ENCODE data around the gene MTHFSD.

Gene MTHFSD

DNA sequence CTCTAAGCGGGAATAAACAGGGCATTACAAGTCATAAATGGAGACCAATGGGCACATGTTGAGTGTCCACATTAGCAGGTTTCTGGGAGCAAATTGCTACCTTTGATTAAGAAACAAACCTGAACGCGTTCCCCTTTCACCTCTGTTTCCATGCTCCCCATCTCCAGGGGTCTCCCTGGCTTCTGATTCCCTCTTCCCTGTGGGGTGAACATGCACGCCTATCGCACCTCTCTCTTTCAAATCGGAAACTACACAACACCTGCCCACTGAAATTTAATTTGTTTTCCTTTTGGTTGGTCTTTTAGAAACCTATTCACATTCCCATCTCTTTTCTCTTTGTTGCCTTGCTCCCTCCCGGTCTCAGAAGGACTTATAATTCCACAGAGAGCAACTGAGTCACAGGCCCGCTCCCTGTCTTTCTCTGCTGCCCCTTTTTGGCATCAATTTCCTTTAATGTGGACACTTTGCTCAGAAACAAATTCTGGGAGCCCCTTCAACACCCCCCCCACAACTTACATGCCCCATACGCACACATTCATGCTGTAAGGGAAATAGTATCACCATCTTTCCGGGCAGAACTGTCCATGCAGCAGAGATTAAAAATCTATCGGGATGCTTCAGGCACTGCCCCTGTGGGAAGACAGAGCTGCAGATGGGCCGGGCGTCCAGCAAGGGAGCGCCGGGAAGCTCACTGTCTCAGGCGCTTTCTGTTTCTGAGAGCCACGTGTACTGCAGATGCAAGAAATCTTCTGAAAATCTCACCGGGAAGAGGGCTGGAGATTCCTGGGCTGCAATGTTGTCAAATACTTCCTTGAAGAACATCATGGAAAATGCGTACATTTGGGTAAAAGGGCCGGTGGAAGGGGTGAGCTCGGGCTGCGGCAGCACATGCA lies 51.9 kb downstream of the MTHFSD start:
- no peak for DNase-seq (ENCODE audit: low spot score)

GRCh38 chr16:86501989-86502855 lies 52.8 kb downstream of the MTHFSD start:
- no peak for DNase-seq (ENCODE audit: low spot score)

DNA sequence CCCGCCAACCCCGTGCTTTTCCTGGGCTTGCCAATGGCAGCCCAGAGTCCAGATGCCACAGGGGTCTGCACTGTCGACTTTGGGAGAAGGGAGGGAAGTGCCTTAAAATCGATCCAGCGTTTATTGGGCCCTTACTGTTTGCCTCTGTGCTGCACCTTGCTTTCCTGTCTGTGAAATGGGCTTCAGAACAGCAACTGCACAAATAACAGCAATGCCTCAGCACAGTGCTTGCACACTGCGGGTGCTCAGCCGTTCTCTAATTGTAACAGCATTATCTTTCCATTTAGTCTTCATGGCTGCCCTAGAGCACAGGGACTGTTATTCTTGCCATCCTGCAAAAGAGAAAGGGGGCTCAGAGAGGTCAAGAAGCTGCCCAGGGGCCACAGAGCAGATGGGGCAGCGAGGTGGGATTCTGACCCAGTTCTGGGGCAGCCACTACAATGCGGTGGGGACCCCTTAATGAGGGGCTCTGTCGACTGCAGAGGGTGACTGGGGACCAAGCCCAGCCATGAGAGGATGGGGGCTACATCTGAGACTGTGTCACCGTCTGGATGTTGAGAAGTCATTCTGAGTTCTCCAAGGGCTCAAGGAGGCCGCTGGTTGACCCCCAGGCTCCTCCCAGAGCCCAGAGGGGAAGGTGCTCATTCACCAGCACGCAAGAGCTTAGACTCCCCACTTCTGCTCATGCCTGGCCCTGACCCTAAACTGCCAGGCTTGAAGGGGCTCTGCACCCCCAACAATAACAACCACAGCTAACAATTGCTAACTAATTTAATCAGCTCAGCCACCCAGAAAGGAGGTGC lies 54.1 kb downstream of the MTHFSD start:
- no peak for DNase-seq (ENCODE audit: low spot score)

DNA sequence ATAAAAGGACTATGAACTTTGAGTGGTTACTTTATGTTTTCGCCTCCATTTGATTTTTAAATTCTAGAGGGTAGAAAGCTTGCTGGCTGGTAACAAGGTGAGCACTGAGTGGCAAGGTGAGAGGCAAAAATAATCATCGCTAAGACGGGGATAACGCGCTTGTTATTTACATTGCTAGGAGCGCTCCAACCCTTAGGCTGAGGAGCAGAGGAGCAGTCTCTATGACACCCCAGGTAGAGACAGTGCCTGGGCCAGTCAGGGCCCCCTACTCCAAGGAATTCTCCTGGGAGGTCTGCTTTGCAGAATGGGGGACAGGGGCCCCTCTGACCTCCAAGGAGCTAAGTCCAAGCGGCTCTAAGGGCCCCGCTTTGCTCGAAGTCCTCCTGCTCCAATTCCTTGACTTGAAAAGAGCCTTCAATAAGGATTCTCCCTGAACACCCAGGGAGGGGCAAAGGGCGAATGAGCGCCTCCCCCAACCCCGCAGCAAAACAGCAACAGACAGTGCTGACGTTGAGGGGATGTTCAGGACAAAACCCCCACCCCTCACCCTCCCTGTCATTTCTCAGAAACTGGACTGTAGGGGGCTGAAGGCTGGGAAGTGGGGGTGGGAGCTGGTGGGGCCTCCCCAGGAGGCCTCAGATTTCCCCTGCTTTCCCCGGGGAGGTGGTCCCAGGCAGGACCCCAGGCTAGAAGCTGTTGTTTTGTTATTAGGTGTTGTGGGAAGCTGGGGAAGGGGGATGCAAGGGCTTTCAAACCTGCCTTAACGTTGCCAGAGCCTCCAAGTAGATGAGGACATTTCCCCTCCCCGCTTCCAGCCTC lies 54.9 kb downstream of the MTHFSD start:
- no peak for DNase-seq (ENCODE audit: low spot score)

GRCh38 chr16:86499440-86499786 lies 55.6 kb downstream of the MTHFSD start:
- no peak for DNase-seq (ENCODE audit: low spot score)

DNA sequence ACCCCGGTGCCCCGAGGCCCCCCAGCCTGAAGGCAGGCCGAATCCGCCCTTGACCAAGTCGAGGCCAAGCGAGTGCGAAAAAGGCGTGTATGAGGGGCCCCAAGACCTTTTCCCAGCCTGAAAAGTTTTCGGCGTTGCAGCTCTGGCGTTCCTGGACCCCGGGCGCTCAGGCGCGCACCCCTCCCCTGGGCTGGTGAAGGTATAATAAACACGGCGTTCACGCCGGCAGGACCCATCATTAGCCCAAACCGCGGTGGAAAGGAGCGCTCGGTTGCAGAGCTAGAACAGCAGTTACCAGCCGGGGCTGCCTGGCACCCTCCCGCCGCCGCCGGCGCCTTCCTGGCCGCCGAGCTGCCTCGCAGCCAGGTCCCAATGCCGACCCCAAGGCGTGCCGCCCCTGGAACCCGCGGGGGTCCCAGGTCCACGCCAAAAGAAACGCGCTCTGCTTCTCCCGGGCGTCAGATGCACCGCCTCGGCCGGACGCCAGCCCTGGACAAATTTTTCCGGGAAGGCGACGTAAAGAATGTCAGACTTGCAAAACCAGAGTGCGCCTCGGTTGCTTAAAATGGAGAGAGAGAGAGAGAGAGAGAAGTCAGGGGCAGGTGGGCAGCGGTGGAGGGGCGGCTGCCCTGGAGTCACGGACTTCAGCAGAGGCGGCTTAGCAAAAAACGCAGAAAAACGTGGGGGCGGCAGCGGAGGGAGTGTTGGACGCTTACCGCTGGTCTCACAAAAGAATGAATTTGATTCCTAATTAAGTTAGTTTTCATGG lies 56.2 kb downstream of the MTHFSD start:
- DNase-seq (ENCODE audit: low spot score): no peak

- DNase-seq (ENCODE audit: low spot score): no peak
These were observed 56.8 kb downstream of the MTHFSD start for GRCh38 chr16:86498155-86498670.

GRCh38 chr16:86497551-86498021 lies 57.4 kb downstream of the MTHFSD start:
- no peak for DNase-seq (ENCODE audit: low spot score)

DNA sequence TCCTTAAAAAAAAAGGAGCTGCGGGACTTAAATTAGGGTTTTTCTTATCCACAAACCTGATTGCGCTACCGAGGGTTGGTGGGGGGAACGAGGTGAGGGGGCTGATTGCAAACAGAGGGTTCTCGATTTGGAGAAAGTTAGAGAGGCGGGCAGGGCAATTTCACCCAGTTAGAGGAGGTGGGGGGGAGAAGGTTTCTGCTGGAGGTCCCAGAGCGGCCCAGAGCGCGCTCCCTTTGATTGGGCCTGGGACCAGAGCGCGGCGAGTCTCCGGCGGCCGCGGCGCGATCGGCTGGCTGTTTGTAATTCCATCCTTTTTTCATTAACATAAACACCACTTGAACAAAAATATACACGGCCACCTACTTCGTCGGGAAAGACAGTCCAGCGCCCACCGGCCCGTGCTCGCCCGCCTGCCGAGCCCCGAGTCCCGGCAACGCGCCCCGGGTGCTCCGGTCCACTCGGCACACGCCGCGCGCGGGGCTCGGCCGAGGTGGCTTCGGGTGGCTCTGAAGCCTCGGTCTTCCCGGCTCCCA lies 58.0 kb downstream of the MTHFSD start:
- no peak for DNase-seq (ENCODE audit: low spot score)

DNA sequence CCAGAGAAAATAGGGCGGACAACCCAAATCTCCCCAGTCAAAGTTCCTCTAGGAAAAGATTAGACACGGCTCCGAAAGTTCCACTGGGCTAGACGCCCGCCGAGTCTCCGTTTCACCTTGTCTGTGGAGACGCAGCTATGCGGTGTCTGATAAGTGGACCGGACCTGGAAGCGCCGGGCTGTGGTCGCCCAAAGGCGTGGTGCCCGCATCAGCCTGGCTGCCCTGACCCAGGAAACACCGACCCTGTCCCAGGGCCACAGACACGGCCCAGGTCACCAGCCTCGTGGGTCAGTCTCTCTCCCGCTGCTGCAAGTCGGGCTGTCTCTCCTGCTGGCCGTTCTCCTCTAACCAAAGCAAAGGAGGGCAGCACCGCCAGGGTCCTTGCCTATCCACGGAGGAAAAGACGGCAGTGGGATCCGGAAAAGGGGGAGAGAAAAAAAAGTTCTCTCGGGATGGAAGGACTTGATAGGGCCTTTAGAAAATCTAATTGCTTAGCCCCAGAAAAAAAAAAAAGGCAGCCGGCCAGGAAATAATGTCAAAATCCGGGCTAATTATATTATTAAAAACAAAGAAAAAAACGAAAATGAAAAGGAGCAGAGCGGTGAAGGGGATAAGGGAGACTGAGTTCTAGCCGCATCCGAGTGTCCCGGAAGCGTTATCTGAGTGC lies 58.6 kb downstream of the MTHFSD start:
- DNase-seq (ENCODE audit: low spot score): no peak

GRCh38 chr16:86495756-86496261 lies 59.2 kb downstream of the MTHFSD start:
- DNase-seq (ENCODE audit: low spot score): no peak

DNA sequence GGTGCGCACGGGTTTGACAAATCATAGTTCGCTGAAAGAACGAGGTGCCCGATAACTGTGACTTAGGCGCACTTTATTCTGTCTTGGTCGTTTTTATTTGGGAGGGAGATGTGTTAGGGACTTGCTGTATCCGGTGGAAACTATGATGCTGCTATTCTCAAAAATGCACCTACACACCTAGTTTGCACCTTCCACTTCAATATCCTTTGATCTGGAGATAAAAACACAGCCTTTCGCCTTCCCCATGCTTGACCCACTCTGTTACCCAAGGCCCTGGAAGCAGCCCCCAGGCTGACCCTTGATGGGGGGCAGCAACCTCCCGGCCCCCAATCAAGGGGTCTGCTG lies 59.7 kb downstream of the MTHFSD start:
- no peak for DNase-seq (ENCODE audit: low spot score)

DNA sequence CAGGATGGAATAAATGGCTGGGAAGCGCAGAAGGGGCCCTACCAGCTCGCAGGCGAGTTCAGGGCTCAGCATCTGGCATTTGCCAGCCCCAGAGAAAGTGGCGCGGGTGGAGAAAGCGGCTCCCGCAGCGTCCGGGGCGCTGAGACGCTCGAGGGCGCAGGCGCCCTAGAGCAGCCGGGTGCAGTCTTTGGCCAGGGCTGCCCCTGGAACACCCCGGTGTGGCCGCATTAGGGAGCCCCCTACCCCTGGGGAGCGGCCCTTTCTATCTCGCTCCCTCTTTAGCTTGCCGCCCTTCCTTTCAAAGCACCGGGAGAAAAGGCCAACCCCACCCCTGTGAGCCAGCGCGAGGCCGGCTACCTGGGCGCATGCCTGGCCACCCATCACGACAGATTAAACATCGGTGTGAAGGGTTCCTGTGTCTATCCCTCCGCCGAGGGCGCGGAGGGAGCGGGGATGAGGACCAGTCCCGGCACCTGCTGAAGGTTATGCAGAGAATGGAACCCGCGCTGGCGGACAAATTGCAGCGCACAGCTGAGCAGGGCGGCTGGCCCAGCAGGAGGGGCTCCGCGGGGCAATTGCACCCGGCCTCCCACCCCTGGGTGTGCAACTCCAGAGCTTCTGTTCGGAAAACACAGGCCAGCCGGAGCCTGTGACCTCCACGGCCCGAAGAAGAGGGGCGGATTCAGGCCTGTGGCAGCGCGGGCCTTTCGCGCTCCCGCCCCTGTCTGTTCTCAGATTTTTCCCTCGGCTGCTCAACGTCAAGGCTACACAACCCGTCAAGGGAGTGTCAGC lies 60.3 kb downstream of the MTHFSD start:
- DNase-seq (ENCODE audit: low spot score): no peak

DNA sequence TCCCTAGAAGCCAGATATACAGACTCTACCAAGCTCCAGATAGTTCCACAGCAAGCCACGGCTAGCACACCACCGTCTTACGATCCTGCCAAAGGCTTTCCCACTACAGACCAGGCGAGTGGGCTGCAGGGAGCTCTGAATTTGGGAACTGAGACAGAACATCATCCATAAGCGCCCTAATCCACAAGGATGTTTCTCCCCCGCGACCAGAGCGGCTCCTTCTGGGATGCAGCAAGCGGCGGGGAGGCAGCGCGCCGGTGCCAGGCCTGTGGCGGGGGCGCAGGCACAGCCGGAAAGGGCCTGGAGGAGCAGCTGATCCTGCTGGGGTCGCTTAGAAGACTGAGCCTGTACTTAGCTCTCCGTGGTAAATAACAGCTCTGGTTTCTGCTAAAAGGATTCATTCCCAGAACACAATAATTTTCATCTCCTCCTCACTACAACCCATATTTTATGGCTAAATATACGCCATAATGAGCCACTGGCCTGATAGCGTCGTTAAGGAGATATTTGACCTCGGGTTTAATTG lies 60.9 kb downstream of the MTHFSD start:
- DNase-seq (ENCODE audit: low spot score): no peak

DNA sequence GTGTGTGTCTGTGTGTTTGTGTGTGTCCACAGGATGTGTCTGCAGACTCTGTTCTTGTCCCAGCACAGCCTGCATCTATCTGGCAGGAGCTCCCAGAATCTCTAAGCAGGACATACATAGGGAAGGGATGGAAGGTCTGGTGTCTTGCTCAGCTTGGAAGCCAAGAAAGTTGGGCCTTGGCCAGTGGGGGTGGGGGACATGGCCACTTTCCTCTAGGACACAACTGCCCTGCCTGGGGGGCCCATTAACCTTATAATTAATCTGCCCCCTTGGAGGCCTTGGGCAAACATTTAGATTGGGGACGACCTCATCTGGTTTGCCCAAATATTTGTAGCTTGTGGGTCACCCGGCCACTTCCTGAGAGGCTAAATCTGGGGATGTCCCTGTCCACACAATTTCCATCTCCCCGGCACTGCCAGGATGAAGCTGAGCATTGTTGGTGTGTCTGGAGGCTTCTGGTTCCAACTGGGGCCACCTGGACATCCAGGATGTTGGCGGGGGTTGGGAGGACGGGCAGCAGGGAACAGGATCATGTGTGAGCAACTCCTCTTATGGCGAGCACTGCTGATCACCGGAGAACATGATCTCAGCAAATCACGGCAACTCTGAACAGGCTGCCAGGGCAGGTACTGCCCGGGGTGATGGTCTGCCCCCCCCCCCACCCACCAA lies 61.9 kb downstream of the MTHFSD start:
- no peak for DNase-seq (ENCODE audit: low spot score)

DNA sequence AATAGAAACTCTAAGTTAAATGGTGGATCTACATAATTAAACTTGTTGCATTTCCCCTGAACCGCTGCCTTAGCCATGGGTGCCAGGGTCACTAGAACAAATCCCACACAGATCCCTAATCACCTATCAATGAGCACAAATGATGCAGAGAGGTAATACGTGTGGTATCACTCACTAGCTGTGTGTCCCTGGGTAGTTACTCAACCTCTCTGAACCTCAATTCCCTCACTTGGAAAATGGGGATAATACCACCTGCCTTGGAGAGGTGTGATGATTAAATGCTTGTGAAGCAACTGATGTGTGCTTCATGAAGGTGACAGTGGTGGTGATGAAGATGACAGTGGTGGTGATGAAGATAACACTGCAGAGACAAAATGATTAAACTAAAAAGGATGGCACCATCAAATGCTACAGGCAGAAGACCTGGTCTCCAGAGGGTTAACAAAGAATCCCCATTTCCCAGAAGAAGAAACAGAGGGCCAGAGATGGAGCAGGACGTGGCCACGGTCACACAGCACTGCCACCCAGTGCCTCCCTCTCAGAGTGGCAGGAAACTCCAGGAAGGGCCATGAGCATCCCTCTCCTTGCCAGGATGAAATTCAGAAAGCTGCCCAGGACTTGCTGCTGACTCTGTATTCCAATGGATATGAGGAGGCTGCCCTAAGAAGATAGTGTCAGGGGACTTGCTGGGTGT lies 62.6 kb downstream of the MTHFSD start:
- no peak for DNase-seq (ENCODE audit: low spot score)

GRCh38 chr16:86491640-86492023 lies 63.4 kb downstream of the MTHFSD start:
- DNase-seq (ENCODE audit: low spot score): peak; percentile 52

Measured in SW480 (cell line).